ENCODE data around the gene PIGW. TPM values are rescaled to one million over a fixed set of nuclear protein-coding genes. Genes with fewer than 3 reads are reported as not detected.

The PIGW gene
- total and polyA plus RNA-seq, 2 donors from 2014 or later: 4.7 to 11.1 TPM

DNA sequence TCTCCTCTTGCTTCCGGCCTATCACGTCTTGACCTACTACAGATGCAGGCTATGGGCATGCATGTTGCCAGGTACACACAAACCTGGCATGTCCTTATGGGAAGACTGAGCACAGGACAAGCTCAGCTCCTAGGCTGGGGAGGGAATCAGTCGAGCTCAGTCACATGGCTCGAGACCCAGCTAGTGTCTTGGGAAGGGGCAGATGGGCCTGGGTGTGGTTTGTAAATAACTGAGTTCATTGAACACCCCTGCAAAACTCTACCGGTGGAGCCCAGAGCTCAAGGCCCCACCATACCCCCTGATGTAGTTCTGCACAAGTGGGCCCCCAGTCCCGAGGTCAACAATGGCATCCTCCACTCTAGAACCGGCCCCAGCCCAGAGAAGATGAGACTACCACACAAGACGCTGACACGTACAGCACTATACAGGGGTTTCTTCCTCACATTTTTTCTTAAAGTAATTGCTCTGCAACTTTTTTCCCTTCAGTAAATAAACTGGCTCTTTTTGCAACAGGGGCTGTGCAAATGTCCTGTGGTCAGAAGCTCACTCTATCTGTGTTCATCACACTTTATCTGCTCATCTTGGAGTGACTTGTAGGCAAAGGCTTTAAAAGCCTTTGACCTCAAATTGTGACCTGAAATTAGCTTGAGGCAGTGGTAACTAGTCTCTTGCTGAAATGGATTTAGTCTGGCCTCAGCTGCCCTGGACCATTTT is 25.4 kb upstream of the PIGW start:
- H3K4me1 ChIP-seq (ENCODE audit: control insufficient read depth in 2 of 3, insufficient read depth in 2 of 3, low read depth in 1 of 3, low read length in 3 of 3): no peaks in the 10 kb centered on the region
- FAIRE-seq: no peak
- intact Hi-C loops (cut with DNase I): no loop called here
- DNase-seq: no peak
- no peak overlapping the region for H3K9ac ChIP-seq (ENCODE audit: low read length in 3 of 3)
- H3K27me3 ChIP-seq (ENCODE audit: control insufficient read depth, insufficient read depth, low read length): no peaks in the 10 kb centered on the region
- no peak overlapping the region for H3K4me3 ChIP-seq (ENCODE audit: low read length in 3 of 3)
- H3K9me3 ChIP-seq (ENCODE audit: control insufficient read depth in 2 of 3, insufficient read depth in 1 of 3, low read length in 3 of 3): no peaks in the 10 kb centered on the region
- TF ChIP-seq, protein P1, sequence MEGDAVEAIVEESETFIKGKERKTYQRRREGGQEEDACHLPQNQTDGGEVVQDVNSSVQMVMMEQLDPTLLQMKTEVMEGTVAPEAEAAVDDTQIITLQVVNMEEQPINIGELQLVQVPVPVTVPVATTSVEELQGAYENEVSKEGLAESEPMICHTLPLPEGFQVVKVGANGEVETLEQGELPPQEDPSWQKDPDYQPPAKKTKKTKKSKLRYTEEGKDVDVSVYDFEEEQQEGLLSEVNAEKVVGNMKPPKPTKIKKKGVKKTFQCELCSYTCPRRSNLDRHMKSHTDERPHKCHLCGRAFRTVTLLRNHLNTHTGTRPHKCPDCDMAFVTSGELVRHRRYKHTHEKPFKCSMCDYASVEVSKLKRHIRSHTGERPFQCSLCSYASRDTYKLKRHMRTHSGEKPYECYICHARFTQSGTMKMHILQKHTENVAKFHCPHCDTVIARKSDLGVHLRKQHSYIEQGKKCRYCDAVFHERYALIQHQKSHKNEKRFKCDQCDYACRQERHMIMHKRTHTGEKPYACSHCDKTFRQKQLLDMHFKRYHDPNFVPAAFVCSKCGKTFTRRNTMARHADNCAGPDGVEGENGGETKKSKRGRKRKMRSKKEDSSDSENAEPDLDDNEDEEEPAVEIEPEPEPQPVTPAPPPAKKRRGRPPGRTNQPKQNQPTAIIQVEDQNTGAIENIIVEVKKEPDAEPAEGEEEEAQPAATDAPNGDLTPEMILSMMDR (IDR thresholded peaks at IDR 0.05; ENCODE audit: borderline replicate concordance, extremely low read depth, insufficient read depth): no peak
- H3K27ac ChIP-seq (ENCODE audit: low read depth in 2 of 2, low read length in 2 of 2): no peak overlapping the region
- H3K36me3 ChIP-seq (ENCODE audit: control insufficient read depth in 2 of 3, insufficient read depth in 3 of 3, low read length in 3 of 3): peaks cover 0 to 14% (median 11%) of the 10 kb centered on the region in 3 donors

DNA sequence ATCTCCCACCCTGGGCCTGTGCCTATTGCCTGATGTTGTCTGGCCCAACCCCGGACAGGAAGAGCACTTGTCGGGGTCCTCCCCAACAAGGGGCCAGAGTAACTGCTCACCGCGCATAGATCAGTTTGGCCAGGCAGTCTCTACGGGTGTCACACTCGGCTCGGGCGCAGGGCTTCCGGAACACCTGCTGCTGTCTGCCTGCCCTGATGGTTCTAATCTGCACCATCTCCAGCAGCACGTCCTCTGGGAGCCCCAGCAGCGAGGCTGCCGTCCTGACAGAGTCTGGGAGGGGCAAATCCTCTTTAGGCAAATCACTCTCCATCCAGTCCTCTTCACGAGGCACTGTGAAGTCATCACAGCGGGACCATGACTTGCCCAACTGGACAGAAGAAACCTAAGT is 24.2 kb upstream of the PIGW start:
- Histone ChIP-seq H3K4me1 (ENCODE audit: control insufficient read depth in 2 of 3, insufficient read depth in 2 of 3, low read depth in 1 of 3, low read length in 3 of 3) (no peaks in the 10 kb centered on the region), H3K36me3 (ENCODE audit: control insufficient read depth in 2 of 3, insufficient read depth in 3 of 3, low read length in 3 of 3) (peaks cover 0 to 16% (median 9%) of the 10 kb centered on the region in 3 donors), H3K9me3 (ENCODE audit: control insufficient read depth in 2 of 3, insufficient read depth in 1 of 3, low read length in 3 of 3) (no peaks in the 10 kb centered on the region), H3K9ac (ENCODE audit: low read length in 3 of 3) (no peak overlapping the region), H3K27ac (ENCODE audit: low read depth in 2 of 2, low read length in 2 of 2) (no peak overlapping the region), H3K4me3 (ENCODE audit: low read length in 3 of 3) (no peak overlapping the region), H3K27me3 (ENCODE audit: control insufficient read depth, insufficient read depth, low read length) (no peaks in the 10 kb centered on the region)
- no peak for FAIRE-seq
- intact Hi-C loops (cut with DNase I): no loop called here
- TF ChIP-seq, protein P1 (IDR thresholded peaks at IDR 0.05; ENCODE audit: borderline replicate concordance, extremely low read depth, insufficient read depth): no peak
- no peak for DNase-seq

DNA sequence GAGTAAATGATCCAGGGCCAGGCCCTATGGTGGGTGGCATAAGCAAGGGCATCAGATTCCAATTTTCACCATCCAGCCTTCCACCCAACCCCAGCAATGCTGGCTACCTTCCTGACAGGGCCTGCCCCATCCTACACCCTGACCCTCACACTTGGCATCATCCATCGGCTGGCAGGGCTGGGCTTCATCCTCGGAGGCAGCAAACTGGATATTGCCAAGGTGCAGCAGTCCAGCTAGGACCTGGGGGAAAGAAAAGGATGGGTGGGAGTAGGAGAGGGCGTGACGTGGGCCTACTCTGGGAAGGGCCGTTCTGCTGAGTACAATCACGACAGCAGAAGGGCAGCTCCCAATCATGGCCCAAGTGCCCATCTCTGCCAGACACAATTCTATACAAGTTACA is 23.6 kb upstream of the PIGW start:
- intact Hi-C loops (cut with DNase I): no loop called here
- Histone ChIP-seq H3K4me1 (ENCODE audit: control insufficient read depth in 2 of 3, insufficient read depth in 2 of 3, low read depth in 1 of 3, low read length in 3 of 3) (no peaks in the 10 kb centered on the region), H3K9ac (ENCODE audit: low read length in 3 of 3) (no peak overlapping the region), H3K36me3 (ENCODE audit: control insufficient read depth in 2 of 3, insufficient read depth in 3 of 3, low read length in 3 of 3) (peaks cover 0 to 12% (median 4%) of the 10 kb centered on the region in 3 donors), H3K27ac (ENCODE audit: low read depth in 2 of 2, low read length in 2 of 2) (no peak overlapping the region), H3K27me3 (ENCODE audit: control insufficient read depth, insufficient read depth, low read length) (no peaks in the 10 kb centered on the region), H3K4me3 (ENCODE audit: low read length in 3 of 3) (no peak overlapping the region), H3K9me3 (ENCODE audit: control insufficient read depth in 2 of 3, insufficient read depth in 1 of 3, low read length in 3 of 3) (no peaks in the 10 kb centered on the region)
- DNase-seq (no peak), FAIRE-seq (no peak)
- TF ChIP-seq, protein P1 (IDR thresholded peaks at IDR 0.05; ENCODE audit: borderline replicate concordance, extremely low read depth, insufficient read depth): no peak
